OCI-M2 (cell line): ENCODE measurements around the gene ELF2.
A peak's percentile ranks its signal among the peaks of the same experiment; 100 is the strongest.
"Not testable (repeated sequence)": the region's sequence is repeated elsewhere in the genome, so short reads cannot be mapped to it uniquely, and the experiment has no call there.

Source experiments
- DNase-seq: peaks from one replicate; lab custom pipeline; 2025; ENCODE audit not compliant: unreplicated experiment; lab: John Stamatoyannopoulos, UW

ELF2 gene

GRCh38 chr4:139082750-139083606, 94.0 kb downstream of the ELF2 start:
- peak; percentile 50 for DNase-seq

GRCh38 chr4:139078926-139079325, 98.1 kb downstream of the ELF2 start:
- DNase-seq: no peak

- DNase-seq: no peak
Observed at GRCh38 chr4:139077567-139078355, 99.3 kb downstream of the ELF2 start.

GRCh38 chr4:139076016-139076744, 100.8 kb downstream of the ELF2 start:
- no peak for DNase-seq

- no peak for DNase-seq
Observed at GRCh38 chr4:139060591-139060990, 116.4 kb downstream of the ELF2 start.

GRCh38 chr4:139059026-139059425, 118.0 kb downstream of the ELF2 start:
- DNase-seq: not testable (repeated sequence)

- no peak for DNase-seq
Observed at GRCh38 chr4:139054791-139055505, 122.1 kb downstream of the ELF2 start.

- no peak for DNase-seq
Observed at GRCh38 chr4:139053909-139054308, 123.1 kb downstream of the ELF2 start.

- DNase-seq: no peak
Observed at GRCh38 chr4:139050446-139050845, 126.6 kb downstream of the ELF2 start.

GRCh38 chr4:139048026-139048425, 129.0 kb downstream of the ELF2 start:
- no peak for DNase-seq

- DNase-seq: no peak
Observed at GRCh38 chr4:139044291-139044690, 132.7 kb downstream of the ELF2 start.

GRCh38 chr4:139042981-139043460, 134.0 kb downstream of the ELF2 start:
- no peak for DNase-seq

GRCh38 chr4:139038874-139039443, 138.1 kb downstream of the ELF2 start:
- DNase-seq: no peak

- DNase-seq: no peak
Observed at GRCh38 chr4:139036885-139037284, 140.1 kb downstream of the ELF2 start.

GRCh38 chr4:139035650-139036049, 141.4 kb downstream of the ELF2 start:
- no peak for DNase-seq

GRCh38 chr4:139030614-139031235, 146.3 kb downstream of the ELF2 start:
- peak; percentile 11 for DNase-seq

- not testable (repeated sequence) for DNase-seq
Observed at GRCh38 chr4:139029866-139030363, 147.1 kb downstream of the ELF2 start.

- no peak for DNase-seq
Observed at GRCh38 chr4:139028191-139028661, 148.8 kb downstream of the ELF2 start.

GRCh38 chr4:139027776-139028175, 149.2 kb downstream of the ELF2 start:
- no peak for DNase-seq
